SK-N-SH treated with all-trans-retinoic acid at 6 μM for 48 hours (cell line): ENCODE results near the gene SSU72.

ENCODE experiments used
- ARNTL ChIP-seq: fragments of 450-650 bp; formaldehyde crosslinking; IDR thresholded peaks from 2 replicates; pipeline ENCODE4 v1.5.0; 2020; ENCODE audit warnings: low read depth, mild to moderate bottlenecking, moderate library complexity, borderline replicate concordance
- CREB5 ChIP-seq: fragments of 250-450 bp; sonication (Bioruptor Pico); IDR thresholded peaks from 2 replicates; pipeline ENCODE4 v1.5.1; 2020; ENCODE audit warnings: low read depth, mild to moderate bottlenecking, moderate library complexity
- ESRRG ChIP-seq: fragments of 250-450 bp; sonication (Bioruptor Pico); IDR thresholded peaks from 2 replicates; pipeline ENCODE4 v1.6.1; 2021; ENCODE audit warnings: mild to moderate bottlenecking
- ISL1 ChIP-seq: fragments of 250-450 bp; sonication (Bioruptor Pico); IDR thresholded peaks from 2 replicates; pipeline ENCODE4 v2.1.2; 2022; ENCODE audit warnings: mild to moderate bottlenecking, moderate library complexity
- PATZ1 ChIP-seq: fragments of 250-450 bp; sonication (Bioruptor Pico); IDR thresholded peaks from 2 replicates; pipeline ENCODE4 v1.8.0; 2020; ENCODE audit warnings: mild to moderate bottlenecking, moderate library complexity, borderline replicate concordance
- RARB ChIP-seq: fragments of 250-450 bp; sonication (Bioruptor Pico); IDR thresholded peaks from 2 replicates; pipeline ENCODE4 v1.8.0; 2021; ENCODE audit warnings: mild to moderate bottlenecking, moderate library complexity
- TCF4 ChIP-seq: fragments of 250-450 bp; sonication (Bioruptor Pico); IDR thresholded peaks from 2 replicates; pipeline ENCODE4 v1.8.0; 2021; ENCODE audit warnings: mild to moderate bottlenecking, moderate library complexity, borderline replicate concordance
- TOX ChIP-seq: fragments of 250-450 bp; sonication (Bioruptor Pico); IDR thresholded peaks from 2 replicates; pipeline ENCODE4 v1.8.0; 2021; ENCODE audit warnings: mild to moderate bottlenecking, moderate library complexity, borderline replicate concordance
- ZC3H10 ChIP-seq: fragments of 250-450 bp; sonication (Bioruptor Pico); IDR thresholded peaks from 2 replicates; pipeline ENCODE4 v1.5.1; 2021; ENCODE audit warnings: mild to moderate bottlenecking, moderate library complexity
- ZFP3 ChIP-seq: fragments of 250-450 bp; sonication (Bioruptor Pico); IDR thresholded peaks from 2 replicates; pipeline ENCODE4 v1.5.0; 2020; ENCODE audit warnings: mild to moderate bottlenecking, moderate library complexity
- ZNF70 ChIP-seq: fragments of 450-650 bp; formaldehyde crosslinking; IDR thresholded peaks from 2 replicates; pipeline ENCODE4 v1.5.0; 2020; ENCODE audit warnings: mild to moderate bottlenecking, moderate library complexity

- TF ChIP-seq TOX (CRISPR knock-in tag) (no peak), TCF4 (CRISPR knock-in tag) (no peak), RARB (no peak), ZC3H10 (CRISPR knock-in tag) (no peak), PATZ1 (CRISPR knock-in tag) (no peak), ZNF70 (no peak), ZFP3 (no peak), ARNTL (CRISPR knock-in tag) (no peak), ESRRG (no peak), ISL1 (no peak), CREB5 (no peak)
Observed at GRCh38 chr1:1548591-1548990, 26.1 kb downstream of the SSU72 start.
